Measurements from ENCODE around the gene TEX11. TPM values are rescaled to one million over a fixed set of nuclear protein-coding genes. Genes with fewer than 3 reads are reported as not detected.

TEX11 gene
- total RNA-seq, 3 donors from 2014 or later: not detected

DNA sequence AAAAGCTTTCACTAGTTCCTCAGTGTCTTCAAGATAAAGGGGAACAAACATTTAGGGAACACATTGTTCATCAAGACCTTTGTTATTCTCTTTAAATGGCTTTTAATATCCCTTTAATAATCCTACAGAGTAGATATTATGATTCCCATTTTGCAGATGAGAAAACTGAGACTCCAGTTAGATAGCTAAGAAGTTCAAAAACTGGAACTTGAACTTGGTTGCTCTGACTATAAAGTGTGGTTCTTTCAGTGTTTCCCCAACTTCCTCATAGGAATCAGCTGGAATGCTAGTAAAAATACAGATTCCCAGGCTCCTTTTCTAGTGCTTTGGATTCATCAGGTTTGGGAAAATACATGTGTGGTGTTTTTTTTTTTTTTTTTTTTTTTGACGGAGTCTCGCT lies 426.2 kb downstream of the TEX11 start:
- no peaks in the 10 kb centered on the region for H3K9me3 ChIP-seq
- intact Hi-C loops (cut with DNase I; ENCODE audit: low total_unique reads): no loop called here
- no peak overlapping the region for H3K27ac ChIP-seq
- no peak overlapping the region for H3K4me3 ChIP-seq
- peaks cover 0 to 4% of the 10 kb centered on the region in 2 donors for H3K4me1 ChIP-seq
- H3K27me3 ChIP-seq: peaks cover 0 to 42% of the 10 kb centered on the region in 2 donors
- no peak for DNase-seq (ENCODE audit: low spot score in 2 of 2)
- no peaks in the 10 kb centered on the region for H3K36me3 ChIP-seq
- TF ChIP-seq POLR2A (IDR thresholded peaks at IDR 0.05): no peak
- TF ChIP-seq POLR2AphosphoS5 (IDR thresholded peaks at IDR 0.05): no peak
- no peak for TF ChIP-seq CTCF (IDR thresholded peaks at IDR 0.05)

- TF ChIP-seq CTCF (IDR thresholded peaks at IDR 0.05) (no peak), POLR2AphosphoS5 (IDR thresholded peaks at IDR 0.05) (no peak), POLR2A (IDR thresholded peaks at IDR 0.05) (no peak)
- Histone ChIP-seq H3K27me3 (peaks cover 0 to 43% of the 10 kb centered on the region in 2 donors), H3K4me3 (no peak overlapping the region), H3K9me3 (no peaks in the 10 kb centered on the region), H3K36me3 (no peaks in the 10 kb centered on the region), H3K27ac (no peak overlapping the region), H3K4me1 (peaks cover 0 to 4% of the 10 kb centered on the region in 2 donors)
- DNase-seq (ENCODE audit: low spot score in 2 of 2): no peak
- intact Hi-C loops (cut with DNase I; ENCODE audit: low total_unique reads): no loop called here
Observed at GRCh38 chrX:70481471-70482270, 426.8 kb downstream of the TEX11 start.

- H3K27ac ChIP-seq: peak overlapping the region; percentile 57 to 74
- H3K4me3 ChIP-seq: no peak overlapping the region
Observed at GRCh38 chrX:70480660-70481018, 427.9 kb downstream of the TEX11 start.

GRCh38 chrX:70479922-70480659 lies 428.4 kb downstream of the TEX11 start:
- DNase-seq (ENCODE audit: low spot score in 2 of 2): peak in 1 of 2 donors; percentile 20
- no peak overlapping the region for H3K4me3 ChIP-seq

More at GRCh38 chrX:70480660-70481018, 427.9 kb downstream of the TEX11 start:
- intact Hi-C loops (cut with DNase I; ENCODE audit: low total_unique reads): no loop called here
- Histone ChIP-seq H3K4me1 (peaks cover 0 to 4% of the 10 kb centered on the region in 2 donors), H3K27me3 (peaks cover 0 to 48% of the 10 kb centered on the region in 2 donors), H3K36me3 (no peaks in the 10 kb centered on the region), H3K9me3 (no peaks in the 10 kb centered on the region)
- TF ChIP-seq CTCF (IDR thresholded peaks at IDR 0.05): no peak
- no peak for TF ChIP-seq POLR2A (IDR thresholded peaks at IDR 0.05)
- no peak for TF ChIP-seq POLR2AphosphoS5 (IDR thresholded peaks at IDR 0.05)
- no peak for DNase-seq (ENCODE audit: low spot score in 2 of 2)

More at GRCh38 chrX:70479922-70480659, 428.4 kb downstream of the TEX11 start:
- Histone ChIP-seq H3K36me3 (no peaks in the 10 kb centered on the region), H3K27me3 (peaks cover 0 to 48% of the 10 kb centered on the region in 2 donors), H3K9me3 (no peaks in the 10 kb centered on the region), H3K4me1 (peaks cover 0 to 4% of the 10 kb centered on the region in 2 donors), H3K27ac (peak overlapping the region; percentile 67 to 74)
- intact Hi-C loops (cut with DNase I; ENCODE audit: low total_unique reads): no loop called here
- TF ChIP-seq POLR2A (IDR thresholded peaks at IDR 0.05) (no peak), CTCF (IDR thresholded peaks at IDR 0.05) (no peak), POLR2AphosphoS5 (IDR thresholded peaks at IDR 0.05) (no peak)
